ENCODE results near the gene CCDC121.

The CCDC121 gene

GRCh38 chr2:27667446-27667845 lies 38.6 kb upstream of the CCDC121 start:
- no peak overlapping the region for H3K4me3 ChIP-seq (ENCODE audit: low read depth, low read length)
- peaks cover 7% of the 10 kb centered on the region; the same call in 1 of the 2 replicates for H3K4me1 ChIP-seq (ENCODE audit: control insufficient read depth, insufficient read depth, low read length)
- H3K27ac ChIP-seq (ENCODE audit: extremely low read depth, low read depth, low read length) = no peak overlapping the region
- H3K9me3 ChIP-seq (ENCODE audit: control insufficient read depth, insufficient read depth, low read depth, low read length) = no peaks in the 10 kb centered on the region
- ChIA-PET CTCF (interaction anchor here (0.5 to 5.0 kb wide), 2 partner anchors 16 to 204 kb away, joined by 5 to 61 read pairs; no protein-coding TSS in a partner anchor), POLR2A (no interaction called here)
- TF ChIP-seq PRDM2 (tag by site-specific recombination; IDR thresholded peaks at IDR 0.05; ENCODE audit: borderline replicate concordance) (no peak), ZNF571 (tag by site-specific recombination; IDR thresholded peaks at IDR 0.05) (no peak), FEZF1 (tag by site-specific recombination; IDR thresholded peaks at IDR 0.05) (no peak), ZNF335 (tag by site-specific recombination; conservative IDR thresholded peaks at IDR 0.05) (no peak), ZSCAN4 (tag by site-specific recombination; IDR thresholded peaks at IDR 0.05) (no peak), ZNF404 (tag by site-specific recombination; IDR thresholded peaks at IDR 0.05) (no peak), PRDM4 (tag by site-specific recombination; IDR thresholded peaks at IDR 0.05) (no peak), ZXDB (tag by site-specific recombination; IDR thresholded peaks at IDR 0.05) (no peak), ZNF16 (tag by site-specific recombination; IDR thresholded peaks at IDR 0.05; ENCODE audit: low read depth) (no peak), ZNF600 (tag by site-specific recombination; IDR thresholded peaks at IDR 0.05) (no peak), ZBTB44 (tag by site-specific recombination; IDR thresholded peaks at IDR 0.05) (no peak), ZFP69B (tag by site-specific recombination; IDR thresholded peaks at IDR 0.05) (no peak), ZNF704 (tag by site-specific recombination; IDR thresholded peaks at IDR 0.05) (no peak), ZNF621 (tag by site-specific recombination; IDR thresholded peaks at IDR 0.05) (no peak), ZNF518A (tag by site-specific recombination; conservative IDR thresholded peaks at IDR 0.05; ENCODE audit: low read depth) (no peak), GLI2 (tag by site-specific recombination; IDR thresholded peaks at IDR 0.05; ENCODE audit: borderline replicate concordance, low read depth) (no peak), KLF16 (tag by site-specific recombination; IDR thresholded peaks at IDR 0.05) (no peak), ZSCAN16 (tag by site-specific recombination; IDR thresholded peaks at IDR 0.05) (no peak), ZNF350 (tag by site-specific recombination; IDR thresholded peaks at IDR 0.05) (no peak)
- H3K36me3 ChIP-seq (ENCODE audit: control insufficient read depth in 2 of 2, insufficient read depth in 1 of 2, low read length in 2 of 2) = peaks cover 41 to 44% of the 10 kb centered on the region in 2 experiments
